ENCODE results near the gene AGBL1. TPM values are rescaled to one million over a fixed set of nuclear protein-coding genes. Genes with fewer than 3 reads are reported as not detected.

AGBL1 gene
- total RNA-seq, 2 donors from 2014 or later: not detected

DNA sequence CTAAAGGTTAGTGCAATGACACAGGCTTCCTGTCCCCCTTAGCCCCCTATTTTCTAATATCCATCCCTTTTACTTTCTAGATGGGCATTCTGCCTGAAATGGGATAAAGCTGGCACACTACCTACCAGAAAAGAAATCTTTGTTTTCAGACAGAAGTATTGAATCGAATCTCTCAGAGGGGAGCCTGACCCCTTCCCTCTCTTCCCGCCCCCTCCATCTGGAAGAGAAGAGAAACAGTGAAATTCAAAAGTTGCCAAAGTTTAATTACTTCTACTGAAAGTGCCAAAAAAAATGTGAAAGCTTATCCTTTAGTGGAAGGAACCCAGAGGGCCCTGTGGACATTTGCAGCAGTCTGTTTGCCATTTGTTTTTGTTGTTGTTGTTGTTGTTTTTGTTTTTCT lies 523.8 kb downstream of the AGBL1 start:
- no peak for DNase-seq (ENCODE audit: low spot score)
- no peak overlapping the region for H3K27ac ChIP-seq
- no peaks in the 10 kb centered on the region for H3K4me1 ChIP-seq (ENCODE audit: control insufficient read depth in 1 of 2, low read depth in 2 of 2)
- TF ChIP-seq, protein P1, sequence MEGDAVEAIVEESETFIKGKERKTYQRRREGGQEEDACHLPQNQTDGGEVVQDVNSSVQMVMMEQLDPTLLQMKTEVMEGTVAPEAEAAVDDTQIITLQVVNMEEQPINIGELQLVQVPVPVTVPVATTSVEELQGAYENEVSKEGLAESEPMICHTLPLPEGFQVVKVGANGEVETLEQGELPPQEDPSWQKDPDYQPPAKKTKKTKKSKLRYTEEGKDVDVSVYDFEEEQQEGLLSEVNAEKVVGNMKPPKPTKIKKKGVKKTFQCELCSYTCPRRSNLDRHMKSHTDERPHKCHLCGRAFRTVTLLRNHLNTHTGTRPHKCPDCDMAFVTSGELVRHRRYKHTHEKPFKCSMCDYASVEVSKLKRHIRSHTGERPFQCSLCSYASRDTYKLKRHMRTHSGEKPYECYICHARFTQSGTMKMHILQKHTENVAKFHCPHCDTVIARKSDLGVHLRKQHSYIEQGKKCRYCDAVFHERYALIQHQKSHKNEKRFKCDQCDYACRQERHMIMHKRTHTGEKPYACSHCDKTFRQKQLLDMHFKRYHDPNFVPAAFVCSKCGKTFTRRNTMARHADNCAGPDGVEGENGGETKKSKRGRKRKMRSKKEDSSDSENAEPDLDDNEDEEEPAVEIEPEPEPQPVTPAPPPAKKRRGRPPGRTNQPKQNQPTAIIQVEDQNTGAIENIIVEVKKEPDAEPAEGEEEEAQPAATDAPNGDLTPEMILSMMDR (IDR thresholded peaks at IDR 0.05): no peak
- no peak overlapping the region for H3K4me3 ChIP-seq
- no peaks in the 10 kb centered on the region for H3K36me3 ChIP-seq
- H3K9me3 ChIP-seq: no peaks in the 10 kb centered on the region
- H3K27me3 ChIP-seq (replicated peaks; ENCODE audit: insufficient read depth): no peaks in the 10 kb centered on the region
- no peak for ATAC-seq (ENCODE audit: insufficient number of reproducible peaks, low FRiP score, low read depth)

- ATAC-seq (ENCODE audit: insufficient number of reproducible peaks, low FRiP score, low read depth): no peak
- no peak overlapping the region for H3K27ac ChIP-seq
- TF ChIP-seq, protein P1 (IDR thresholded peaks at IDR 0.05): no peak
These were observed 529.0 kb downstream of the AGBL1 start for GRCh38 chr15:86608461-86609205.

GRCh38 chr15:86609275-86609674 lies 529.6 kb downstream of the AGBL1 start:
- DNase-seq (ENCODE audit: low spot score): no peak
- Histone ChIP-seq H3K4me3 (no peak overlapping the region), H3K36me3 (no peaks in the 10 kb centered on the region), H3K4me1 (ENCODE audit: control insufficient read depth in 1 of 2, low read depth in 2 of 2) (no peaks in the 10 kb centered on the region), H3K9me3 (no peaks in the 10 kb centered on the region), H3K27ac (no peak overlapping the region), H3K27me3 (replicated peaks; ENCODE audit: insufficient read depth) (no peaks in the 10 kb centered on the region)
- no peak for ATAC-seq (ENCODE audit: insufficient number of reproducible peaks, low FRiP score, low read depth)
- TF ChIP-seq, protein P1 (IDR thresholded peaks at IDR 0.05): no peak

More at GRCh38 chr15:86608461-86609205, 529.0 kb downstream of the AGBL1 start:
- H3K27me3 ChIP-seq (replicated peaks; ENCODE audit: insufficient read depth): no peaks in the 10 kb centered on the region
- H3K36me3 ChIP-seq: no peaks in the 10 kb centered on the region
- no peak for DNase-seq (ENCODE audit: low spot score)
- no peaks in the 10 kb centered on the region for H3K4me1 ChIP-seq (ENCODE audit: control insufficient read depth in 1 of 2, low read depth in 2 of 2)
- H3K4me3 ChIP-seq: no peak overlapping the region
- H3K9me3 ChIP-seq: no peaks in the 10 kb centered on the region

DNA sequence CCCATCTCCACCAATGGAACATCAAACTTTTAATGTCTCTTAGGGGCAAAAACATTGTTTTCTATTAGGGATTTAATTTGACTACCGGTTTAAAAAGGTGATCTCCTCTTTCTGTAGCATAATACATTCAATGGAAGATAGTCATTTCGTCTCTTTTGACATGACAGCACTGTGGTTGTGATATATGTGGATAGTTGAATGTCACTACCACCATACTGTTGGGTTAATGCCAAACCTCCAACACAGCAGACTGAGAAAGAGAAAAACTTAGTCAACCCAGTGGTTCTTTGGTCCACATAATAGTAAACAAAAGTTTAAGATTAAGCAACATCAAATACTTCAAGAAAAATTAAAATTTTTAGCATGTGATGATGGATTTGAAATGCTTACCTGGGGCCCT lies 530.4 kb downstream of the AGBL1 start:
- TF ChIP-seq, protein P1 (IDR thresholded peaks at IDR 0.05): no peak
- no peaks in the 10 kb centered on the region for H3K9me3 ChIP-seq
- no peaks in the 10 kb centered on the region for H3K27me3 ChIP-seq (replicated peaks; ENCODE audit: insufficient read depth)
- no peak overlapping the region for H3K4me3 ChIP-seq
- DNase-seq (ENCODE audit: low spot score) (no peak), ATAC-seq (ENCODE audit: insufficient number of reproducible peaks, low FRiP score, low read depth) (no peak)
- no peak overlapping the region for H3K27ac ChIP-seq
- H3K4me1 ChIP-seq (ENCODE audit: control insufficient read depth in 1 of 2, low read depth in 2 of 2): no peaks in the 10 kb centered on the region
- H3K36me3 ChIP-seq: no peaks in the 10 kb centered on the region

DNA sequence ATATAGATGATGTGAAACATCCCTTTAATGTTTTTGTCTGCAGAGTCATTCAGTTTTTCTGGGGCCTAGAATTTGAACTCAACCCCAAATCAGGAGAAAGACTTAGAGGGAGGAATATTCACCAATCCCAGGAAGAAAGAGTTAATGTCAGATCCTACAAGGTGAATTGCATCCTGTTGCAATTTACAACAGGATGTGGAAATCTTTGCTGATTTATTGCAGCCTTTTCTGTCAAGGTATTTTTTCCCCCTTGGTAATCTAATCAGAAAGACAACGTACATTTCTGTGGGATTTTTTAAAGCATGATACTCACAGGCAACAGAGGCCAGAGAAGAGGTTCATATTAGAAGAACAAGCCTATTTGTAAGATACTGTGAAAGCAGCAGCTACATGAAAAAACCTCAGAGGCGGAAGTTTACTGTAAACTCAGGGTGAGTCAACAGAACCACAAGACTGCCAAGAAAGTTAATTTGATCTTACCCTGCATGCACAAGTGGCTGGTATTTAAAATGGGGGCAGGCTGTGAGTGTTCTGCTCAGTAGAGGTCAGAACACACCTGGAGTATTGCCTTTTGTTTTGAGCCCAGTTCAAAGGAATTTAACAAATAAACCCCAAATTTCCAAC lies 531.9 kb downstream of the AGBL1 start:
- Histone ChIP-seq H3K36me3 (no peaks in the 10 kb centered on the region), H3K9me3 (no peaks in the 10 kb centered on the region), H3K27me3 (replicated peaks; ENCODE audit: insufficient read depth) (no peaks in the 10 kb centered on the region), H3K4me3 (no peak overlapping the region), H3K4me1 (ENCODE audit: control insufficient read depth in 1 of 2, low read depth in 2 of 2) (no peaks in the 10 kb centered on the region), H3K27ac (no peak overlapping the region)
- DNase-seq (ENCODE audit: low spot score) (no peak), ATAC-seq (ENCODE audit: insufficient number of reproducible peaks, low FRiP score, low read depth) (no peak)
- TF ChIP-seq, protein P1 (IDR thresholded peaks at IDR 0.05): no peak

All from thoracic aorta (tissue), 2 donors.